Measurements from ENCODE around the gene CTNNAL1.
"Not testable (repeated sequence)": the region's sequence is repeated elsewhere in the genome, so short reads cannot be mapped to it uniquely, and the experiment has no call there.

CTNNAL1 gene

DNA sequence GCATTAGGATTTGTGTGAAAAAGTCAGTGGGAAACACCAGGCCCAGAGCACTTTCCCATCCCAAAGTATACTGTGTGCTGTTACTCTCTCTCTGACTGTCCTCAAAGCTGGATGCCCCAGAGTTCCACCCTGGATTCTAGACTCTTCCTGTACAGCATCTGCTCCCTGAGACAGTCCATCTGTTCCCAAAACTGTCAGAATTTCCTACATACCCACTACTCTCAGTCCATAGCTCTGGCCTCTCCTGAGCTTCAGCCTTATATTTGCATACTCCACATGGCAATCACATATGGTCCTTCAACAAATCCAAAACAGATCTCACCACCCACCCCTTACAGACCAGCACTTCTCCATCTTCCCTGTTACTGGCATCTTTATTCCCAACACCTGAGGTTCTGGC is 88.8 kb downstream of the CTNNAL1 start:
- DNase-seq, result no peak

- DNase-seq, result no peak
These were observed 92.1 kb downstream of the CTNNAL1 start for GRCh38 chr9:108921200-108921599.

- not testable (repeated sequence) for DNase-seq
These were observed 92.9 kb downstream of the CTNNAL1 start for GRCh38 chr9:108920401-108920800.

DNA sequence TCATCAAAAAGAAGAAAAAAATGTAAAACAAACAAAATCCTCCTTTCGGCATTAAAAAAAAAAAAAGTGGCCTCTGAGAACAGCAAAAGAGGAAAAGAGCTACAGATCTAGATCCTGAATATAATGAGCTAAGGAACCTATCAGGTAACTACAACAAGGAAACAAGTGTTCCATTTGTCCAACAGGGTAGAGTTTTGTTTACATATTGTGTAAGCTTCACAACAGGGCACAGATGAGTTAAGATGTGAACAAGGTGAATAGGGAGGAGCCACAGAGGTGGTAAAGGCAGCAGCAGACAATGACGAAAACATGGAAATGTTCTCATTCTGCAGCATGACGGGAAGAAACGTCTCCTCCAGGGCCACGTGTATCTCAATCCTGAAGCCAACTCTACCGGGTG is 93.8 kb downstream of the CTNNAL1 start:
- no peak for DNase-seq

DNA sequence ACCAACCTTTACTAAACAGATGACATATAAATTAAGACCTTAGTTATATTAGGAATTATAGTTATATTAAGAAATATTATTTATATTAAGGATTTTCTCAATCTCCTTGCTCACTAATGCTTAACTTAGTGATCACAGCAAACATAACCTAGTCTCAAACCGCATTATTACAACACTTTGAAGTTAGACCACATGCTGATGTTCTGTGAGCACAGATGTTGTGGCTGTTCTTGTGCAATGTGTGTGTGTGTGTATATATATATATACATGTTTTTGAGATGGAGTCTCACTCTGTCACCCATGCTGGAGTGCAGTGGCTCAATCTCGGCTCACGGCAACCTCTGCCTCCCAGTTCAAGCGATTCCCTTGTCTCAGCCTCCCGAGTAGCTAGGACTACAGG is 99.9 kb downstream of the CTNNAL1 start:
- DNase-seq, result no peak

- DNase-seq, result no peak
These were observed 101.5 kb downstream of the CTNNAL1 start for GRCh38 chr9:108911820-108912219.

- DNase-seq, result no peak
These were observed 102.4 kb downstream of the CTNNAL1 start for GRCh38 chr9:108910914-108911313.

DNA sequence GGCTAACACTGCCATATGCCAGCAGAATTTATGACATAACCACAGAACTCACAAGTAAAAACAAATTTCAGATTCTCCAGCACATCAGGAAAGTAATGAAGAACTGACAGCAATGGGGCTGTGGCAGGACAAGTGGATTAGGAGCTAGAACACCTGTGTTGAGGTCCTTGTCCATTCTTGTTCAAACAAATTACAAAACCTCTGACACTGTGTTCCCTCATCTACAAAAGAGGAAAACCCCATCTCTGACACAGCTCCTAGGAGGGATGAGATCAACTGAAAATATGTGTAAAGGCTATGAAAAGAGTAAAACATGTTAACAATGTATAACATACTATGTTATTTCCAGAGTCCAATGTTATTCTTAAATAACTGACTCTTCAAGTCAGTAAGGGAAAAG is 102.9 kb downstream of the CTNNAL1 start:
- DNase-seq, result no peak

GRCh38 chr9:108905494-108905893 is 107.8 kb downstream of the CTNNAL1 start:
- no peak for DNase-seq

DNA sequence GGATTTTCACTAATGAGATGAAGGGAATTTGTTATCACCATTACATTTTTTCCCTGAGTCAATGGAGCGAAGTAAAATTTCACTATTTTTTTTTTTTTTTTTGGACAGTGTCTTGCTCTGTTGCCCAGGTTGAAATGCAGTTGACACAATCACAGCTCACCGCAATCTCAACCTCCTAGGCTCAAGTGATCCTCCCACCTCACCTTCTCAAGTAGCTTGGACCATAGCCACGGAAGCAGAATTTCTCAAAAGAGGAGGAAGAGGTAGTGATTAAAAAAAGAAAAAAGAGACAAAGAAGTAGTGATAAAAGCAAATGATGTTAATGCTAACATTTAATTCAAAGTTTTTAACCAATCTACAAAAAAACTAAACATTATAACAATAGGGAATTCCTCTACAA is 109.1 kb downstream of the CTNNAL1 start:
- no peak for DNase-seq

- no peak for DNase-seq
These were observed 109.7 kb downstream of the CTNNAL1 start for GRCh38 chr9:108903420-108904103.

DNA sequence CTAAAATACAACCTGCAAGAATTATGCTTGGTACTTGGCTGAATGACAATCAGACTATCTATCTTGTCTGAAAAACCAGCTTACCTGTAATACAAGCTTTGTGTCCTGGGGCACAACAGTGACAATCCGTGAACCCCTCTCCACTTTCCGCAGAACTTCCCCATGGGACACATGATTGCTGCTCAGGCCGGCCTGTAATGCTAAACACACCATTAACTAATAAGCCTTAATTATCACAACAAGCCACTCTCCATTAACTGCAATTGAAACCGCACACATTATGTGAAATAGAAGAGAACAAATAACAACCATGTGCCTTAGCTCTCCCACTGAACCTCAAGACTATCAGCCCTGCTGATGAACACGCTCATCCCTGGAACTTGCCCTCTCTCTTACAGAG is 113.1 kb downstream of the CTNNAL1 start:
- DNase-seq, result no peak

DNA sequence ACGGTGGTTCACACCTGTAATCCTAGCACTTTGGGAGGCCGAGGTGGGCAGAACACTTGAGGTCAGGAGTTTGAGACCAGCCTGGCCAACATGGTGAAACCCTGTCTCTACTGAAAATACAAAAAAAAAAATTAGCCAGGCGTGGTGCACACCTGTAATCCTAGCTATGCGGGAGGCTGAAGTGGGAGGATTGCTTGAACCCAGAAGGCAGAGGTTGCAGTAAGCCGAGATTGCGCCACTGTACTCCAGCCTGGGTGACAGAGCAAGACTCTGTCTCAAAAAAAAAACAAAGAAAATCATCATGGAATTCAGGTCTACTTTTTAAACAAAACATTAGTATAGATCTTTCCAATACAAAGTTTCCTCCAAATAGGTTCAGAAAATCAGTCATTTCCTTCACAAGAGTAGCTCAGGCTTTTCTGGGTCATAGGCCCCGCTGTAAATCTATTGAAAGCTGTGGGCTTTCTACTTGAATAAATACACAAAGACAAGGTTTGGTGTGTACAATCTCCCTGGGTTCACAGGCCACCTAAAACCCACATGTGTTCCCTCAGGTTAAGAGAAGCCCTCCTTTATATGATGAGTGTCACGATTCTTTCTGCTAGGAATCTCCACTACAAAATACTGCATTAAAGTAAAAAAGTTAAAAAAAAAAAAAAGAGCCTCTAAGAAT is 114.1 kb downstream of the CTNNAL1 start:
- DNase-seq, result not testable (repeated sequence)

DNA sequence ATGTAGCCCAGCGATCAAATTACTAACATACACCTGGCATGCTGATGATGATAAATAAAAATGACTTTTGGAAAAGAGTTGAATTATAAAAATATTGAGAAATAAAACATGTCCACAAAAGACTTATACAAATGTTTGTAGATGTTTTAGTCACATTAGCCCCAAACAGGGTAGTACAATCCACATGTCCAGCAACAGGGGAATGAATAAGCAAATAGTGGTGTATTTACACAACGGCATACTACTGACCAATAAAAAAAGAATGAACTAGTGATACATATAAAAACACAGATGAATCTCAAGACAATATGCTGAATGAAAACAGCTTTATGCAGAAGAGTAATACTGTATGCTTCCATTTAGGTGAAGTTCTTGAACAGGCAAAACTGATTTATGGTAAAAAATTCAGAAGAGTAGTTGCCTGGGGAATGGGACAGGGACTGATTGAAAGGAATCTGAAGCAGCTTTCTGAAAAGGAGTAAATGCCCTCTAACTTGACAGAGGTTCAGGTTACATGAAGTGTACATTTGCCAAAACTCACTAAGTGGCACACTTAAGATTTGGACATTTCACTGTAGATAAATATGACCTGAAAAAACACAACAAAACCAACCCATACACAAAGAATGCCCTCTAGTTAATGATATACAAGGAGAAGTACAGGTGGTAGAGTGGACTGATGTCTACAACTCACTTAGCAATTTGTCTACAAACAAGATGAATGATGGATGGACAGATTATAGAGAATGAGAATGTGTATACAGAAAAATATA is 115.8 kb downstream of the CTNNAL1 start:
- no peak for DNase-seq

GRCh38 chr9:108894225-108894997 is 118.9 kb downstream of the CTNNAL1 start:
- DNase-seq, result no peak
